Measurements from ENCODE around the gene KRT81.
"Not testable (repeated sequence)": the region's sequence is repeated elsewhere in the genome, so short reads cannot be mapped to it uniquely, and the experiment has no call there.

Gene KRT81

GRCh38 chr12:52317468-52318052 lies 26.2 kb upstream of the KRT81 start:
- no peak for DNase-seq (ENCODE audit: low read depth in 2 of 2)

- DNase-seq (ENCODE audit: low read depth in 2 of 2) = no peak
Observed at GRCh38 chr12:52316701-52317100, 25.4 kb upstream of the KRT81 start.

- no peak for DNase-seq (ENCODE audit: low read depth in 2 of 2)
Observed at GRCh38 chr12:52316290-52316689, 25.0 kb upstream of the KRT81 start.

- DNase-seq (ENCODE audit: low read depth in 2 of 2) = not testable (repeated sequence)
Observed at GRCh38 chr12:52315721-52316120, 24.4 kb upstream of the KRT81 start.

- no peak for DNase-seq (ENCODE audit: low read depth in 2 of 2)
Observed at GRCh38 chr12:52314511-52314910, 23.2 kb upstream of the KRT81 start.

- DNase-seq (ENCODE audit: low read depth in 2 of 2) = no peak
Observed at GRCh38 chr12:52313926-52314325, 22.6 kb upstream of the KRT81 start.

- no peak for DNase-seq (ENCODE audit: low read depth in 2 of 2)
Observed at GRCh38 chr12:52313461-52313860, 22.1 kb upstream of the KRT81 start.

- DNase-seq (ENCODE audit: low read depth in 2 of 2) = no peak
Observed at GRCh38 chr12:52312086-52312485, 20.8 kb upstream of the KRT81 start.

GRCh38 chr12:52311285-52311648 lies 19.9 kb upstream of the KRT81 start:
- no peak for DNase-seq (ENCODE audit: low read depth in 2 of 2)

GRCh38 chr12:52310622-52311284 lies 19.4 kb upstream of the KRT81 start:
- DNase-seq (ENCODE audit: low read depth in 2 of 2) = no peak

GRCh38 chr12:52308806-52309425 lies 17.6 kb upstream of the KRT81 start:
- DNase-seq (ENCODE audit: low read depth in 2 of 2) = no peak

GRCh38 chr12:52307836-52308805 lies 16.8 kb upstream of the KRT81 start:
- peak in 1 of 2 donors; percentile 12 for DNase-seq (ENCODE audit: low read depth in 2 of 2)

GRCh38 chr12:52306731-52307130 lies 15.4 kb upstream of the KRT81 start:
- no peak for DNase-seq (ENCODE audit: low read depth in 2 of 2)

- no peak for DNase-seq (ENCODE audit: low read depth in 2 of 2)
Observed at GRCh38 chr12:52305921-52306705, 14.8 kb upstream of the KRT81 start.

GRCh38 chr12:52304941-52305411 lies 13.6 kb upstream of the KRT81 start:
- DNase-seq (ENCODE audit: low read depth in 2 of 2) = not testable (repeated sequence)

GRCh38 chr12:52302242-52302914 lies 11.0 kb upstream of the KRT81 start:
- not testable (repeated sequence) for DNase-seq (ENCODE audit: low read depth in 2 of 2)

GRCh38 chr12:52301721-52302120 lies 10.4 kb upstream of the KRT81 start:
- DNase-seq (ENCODE audit: low read depth in 2 of 2) = not testable (repeated sequence)

- DNase-seq (ENCODE audit: low read depth in 2 of 2) = no peak
Observed at GRCh38 chr12:52300796-52301691, 9.7 kb upstream of the KRT81 start.

GRCh38 chr12:52298677-52299190 lies 7.4 kb upstream of the KRT81 start:
- DNase-seq (ENCODE audit: low read depth in 2 of 2) = no peak
